AG09309 (cell line): ENCODE measurements around the gene TMEM164.

Source experiments
- DNase-seq: peaks from one replicate; pipeline ENCODE4 v3.0.0-alpha.2; 2010; ENCODE audit warnings: low read depth
- H3K4me3 ChIP-seq: 2 replicates; pipeline ENCODE4 v1.5.1; 2011; ENCODE audit warnings: mild to moderate bottlenecking, low read depth, low read length, moderate library complexity; ENCODE audit not compliant: control insufficient read depth
- CTCF ChIP-seq: IDR thresholded peaks from 2 replicates; pipeline ENCODE4 v1.5.1; 2011; ENCODE audit warnings: mild to moderate bottlenecking, low read depth, low read length, inconsistent platforms; ENCODE audit not compliant: insufficient read depth, control insufficient read depth; ENCODE audit errors: missing control alignments

The TMEM164 gene

GRCh38 chrX:110044346-110045249, 41.7 kb downstream of the TMEM164 start:
- TF ChIP-seq CTCF: no peak
- DNase-seq: no peak
- no peak overlapping the region for H3K4me3 ChIP-seq

GRCh38 chrX:110045421-110045820, 42.5 kb downstream of the TMEM164 start:
- TF ChIP-seq CTCF: no peak
- no peak overlapping the region for H3K4me3 ChIP-seq
- DNase-seq: no peak

- no peak for TF ChIP-seq CTCF
- no peak for DNase-seq
- H3K4me3 ChIP-seq: no peak overlapping the region
Measured at GRCh38 chrX:110046001-110046400, 43.1 kb downstream of the TMEM164 start.

- H3K4me3 ChIP-seq: no peak overlapping the region
- DNase-seq: no peak
- no peak for TF ChIP-seq CTCF
Measured at GRCh38 chrX:110046971-110047370, 44.1 kb downstream of the TMEM164 start.

- H3K4me3 ChIP-seq: no peak overlapping the region
- TF ChIP-seq CTCF: no peak
- no peak for DNase-seq
Measured at GRCh38 chrX:110049096-110049495, 46.2 kb downstream of the TMEM164 start.

GRCh38 chrX:110050386-110050785, 47.5 kb downstream of the TMEM164 start:
- H3K4me3 ChIP-seq: no peak overlapping the region
- no peak for DNase-seq
- TF ChIP-seq CTCF: no peak
